Mucosa of rectum (tissue), 2 donors: Measurements from ENCODE around the gene RXFP4.

Experiments used
- H3K27ac ChIP-seq, 2 donors: one replicate each; pipeline ENCODE4 v1.7.0; 2013; ENCODE audit warnings: inconsistent platforms in 2 of 2, low read depth in 2 of 2, low read length in 2 of 2
- H3K27me3 ChIP-seq, 2 donors: one replicate each; pipeline ENCODE4 v1.7.0; 2013; ENCODE audit warnings: low read length in 2 of 2; ENCODE audit not compliant: control insufficient read depth in 2 of 2, insufficient read depth in 2 of 2
- H3K36me3 ChIP-seq, 2 donors: one replicate each; pipeline ENCODE4 v1.7.0; 2013; ENCODE audit warnings: low read length in 2 of 2; ENCODE audit not compliant: control insufficient read depth in 2 of 2, insufficient read depth in 2 of 2
- H3K4me1 ChIP-seq, 2 donors: one replicate each; pipeline ENCODE4 v1.7.0; 2013; ENCODE audit warnings: low read length in 2 of 2, mild to moderate bottlenecking in 1 of 2; ENCODE audit not compliant: control insufficient read depth in 2 of 2, insufficient read depth in 2 of 2
- H3K4me3 ChIP-seq, 2 donors: one replicate each; pipeline ENCODE4 v1.7.0; 2013; ENCODE audit warnings: low read length in 2 of 2
- H3K9ac ChIP-seq, 2 donors: one replicate each; pipeline ENCODE4 v1.7.0; 2013; ENCODE audit warnings: low read length in 2 of 2, low read depth in 1 of 2, mild to moderate bottlenecking in 1 of 2
- H3K9me3 ChIP-seq, 2 donors: one replicate each; pipeline ENCODE4 v1.7.0; 2013; ENCODE audit warnings: low read length in 2 of 2; ENCODE audit not compliant: control insufficient read depth in 2 of 2
- donor health status: healthy.
- donor health status: Normal muscosa, but diverticular disease.

Gene RXFP4

GRCh38 chr1:155976062-155976912 is 34.8 kb downstream of the RXFP4 start:
- no peaks in the 10 kb centered on the region for H3K27me3 ChIP-seq
- H3K9me3 ChIP-seq, result no peaks in the 10 kb centered on the region
- peak overlapping the region; percentile 82 to 83 for H3K9ac ChIP-seq
- H3K4me1 ChIP-seq, result peaks cover 58 to 67% of the 10 kb centered on the region in 2 donors
- H3K27ac ChIP-seq, result peak overlapping the region; percentile 87 to 94
- H3K36me3 ChIP-seq, result peaks cover 0 to 5% of the 10 kb centered on the region in 2 donors
- H3K4me3 ChIP-seq, result peak overlapping the region; percentile 83 to 84

- Histone ChIP-seq H3K27me3 (no peaks in the 10 kb centered on the region), H3K36me3 (peaks cover 0 to 5% of the 10 kb centered on the region in 2 donors), H3K4me1 (peaks cover 66 to 69% of the 10 kb centered on the region in 2 donors), H3K9ac (peak overlapping the region; percentile 82 to 83), H3K27ac (peak overlapping the region; percentile 87 to 94), H3K9me3 (no peaks in the 10 kb centered on the region), H3K4me3 (peak overlapping the region; percentile 83 to 84)
Measured at GRCh38 chr1:155976913-155977689, 35.7 kb downstream of the RXFP4 start.

GRCh38 chr1:155977690-155978324 is 36.4 kb downstream of the RXFP4 start:
- peaks cover 62 to 66% of the 10 kb centered on the region in 2 donors for H3K4me1 ChIP-seq

DNA sequence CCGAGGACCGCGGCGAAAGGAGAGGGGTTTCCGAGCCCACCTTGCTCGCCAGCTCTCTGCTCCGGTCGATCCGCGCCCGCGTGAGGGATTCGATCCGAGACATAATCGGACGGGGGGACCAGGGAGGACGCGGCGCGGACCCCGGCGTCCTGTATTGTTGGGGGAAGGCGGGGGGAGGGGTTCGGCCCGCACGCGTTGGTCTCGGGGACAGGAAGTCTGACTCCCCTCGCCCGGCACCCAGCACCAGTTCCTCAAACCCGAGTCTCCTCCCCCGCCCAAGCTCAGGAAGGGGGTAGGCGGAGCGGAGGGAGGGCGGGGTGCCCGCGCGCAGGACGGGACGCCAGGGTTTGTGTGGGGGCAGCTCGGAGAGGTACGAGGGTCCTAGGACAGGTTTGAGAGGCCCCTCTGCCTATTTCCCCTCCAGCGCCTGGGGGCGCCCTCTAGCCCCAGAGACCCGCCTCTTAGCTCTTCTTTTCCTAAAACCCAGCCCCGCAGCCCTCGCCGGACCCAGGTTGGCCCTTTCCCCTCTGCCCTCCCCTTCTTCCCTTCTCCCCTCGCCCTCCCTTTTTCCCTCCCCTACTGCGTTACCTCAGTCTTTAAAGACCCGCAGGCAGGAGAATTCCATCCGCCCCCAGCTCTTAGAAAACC is 37.0 kb downstream of the RXFP4 start, which contains the start of gene ARHGEF2:
ARHGEF2 (minus strand) TSS at position 223 of the 648 bp plus-strand sequence; CDS start at position 103, 120 bp downstream.
- peaks cover 61 to 66% of the 10 kb centered on the region in 2 donors for H3K4me1 ChIP-seq

More at GRCh38 chr1:155977690-155978324, 36.4 kb downstream of the RXFP4 start:
- no peaks in the 10 kb centered on the region for H3K27me3 ChIP-seq
- peak overlapping the region; percentile 83 to 84 for H3K4me3 ChIP-seq
- peak overlapping the region; percentile 87 to 94 for H3K27ac ChIP-seq
- H3K9ac ChIP-seq, result peak overlapping the region; percentile 82 to 83
- peaks cover 0 to 7% of the 10 kb centered on the region in 2 donors for H3K36me3 ChIP-seq
- no peaks in the 10 kb centered on the region for H3K9me3 ChIP-seq

GRCh38 chr1:155978973-155979429 is 37.6 kb downstream of the RXFP4 start:
- H3K4me3 ChIP-seq, result peak overlapping the region; percentile 83 to 84
- H3K9ac ChIP-seq, result peak overlapping the region; percentile 82 to 83
- H3K27me3 ChIP-seq, result no peaks in the 10 kb centered on the region
- H3K9me3 ChIP-seq, result no peaks in the 10 kb centered on the region
- H3K4me1 ChIP-seq, result peaks cover 65 to 70% of the 10 kb centered on the region in 2 donors
- H3K27ac ChIP-seq, result peak overlapping the region; percentile 87 to 94
- peaks cover 3% of the 10 kb centered on the region in 2 donors for H3K36me3 ChIP-seq

More for the DNA sequence above, 37.0 kb downstream of the RXFP4 start, which contains the start of gene ARHGEF2:
- Histone ChIP-seq H3K27me3 (no peaks in the 10 kb centered on the region), H3K36me3 (peaks cover under 1 to 5% of the 10 kb centered on the region in 2 donors), H3K9me3 (no peaks in the 10 kb centered on the region), H3K9ac (peak within 1 kb of the TSS; percentile 82 to 83), H3K27ac (peak within 1 kb of the TSS; percentile 87 to 94), H3K4me3 (peak within 1 kb of the TSS; percentile 83 to 84)

- peak overlapping the region; percentile 82 to 83 for H3K9ac ChIP-seq
- peak overlapping the region; percentile 87 to 94 for H3K27ac ChIP-seq
- peaks cover 62 to 66% of the 10 kb centered on the region in 2 donors for H3K4me1 ChIP-seq
- peaks cover 3% of the 10 kb centered on the region in 2 donors for H3K36me3 ChIP-seq
- H3K27me3 ChIP-seq, result no peaks in the 10 kb centered on the region
- no peaks in the 10 kb centered on the region for H3K9me3 ChIP-seq
- H3K4me3 ChIP-seq, result peak overlapping the region; percentile 83 to 84
Measured at GRCh38 chr1:155979597-155980343, 38.3 kb downstream of the RXFP4 start.

- Histone ChIP-seq H3K27ac (peak overlapping the region; percentile 48 to 69), H3K36me3 (peaks cover 3% of the 10 kb centered on the region in 2 donors), H3K27me3 (no peaks in the 10 kb centered on the region), H3K9ac (peak overlapping the region in 1 of 2 donors; percentile 6), H3K4me3 (peak overlapping the region; percentile 13 to 26), H3K9me3 (no peaks in the 10 kb centered on the region), H3K4me1 (peaks cover 49 to 53% of the 10 kb centered on the region in 2 donors)
Measured at GRCh38 chr1:155981266-155982088, 40.0 kb downstream of the RXFP4 start.

GRCh38 chr1:155982106-155982505 is 40.7 kb downstream of the RXFP4 start:
- H3K27ac ChIP-seq, result peak overlapping the region; percentile 48 to 69
- H3K9me3 ChIP-seq, result no peaks in the 10 kb centered on the region
- peak overlapping the region in 1 of 2 donors; percentile 15 for H3K4me3 ChIP-seq
- H3K27me3 ChIP-seq, result no peaks in the 10 kb centered on the region
- H3K9ac ChIP-seq, result no peak overlapping the region
- peaks cover 3% of the 10 kb centered on the region in 2 donors for H3K36me3 ChIP-seq
- H3K4me1 ChIP-seq, result peaks cover 44 to 49% of the 10 kb centered on the region in 2 donors
